Lung (tissue), 12 donors: ENCODE data around the gene CWC27. TPM values are rescaled to one million over a fixed set of nuclear protein-coding genes. Genes with fewer than 3 reads are reported as not detected.

Experiments used
- ATAC-seq: fragments of 200-7000 bp; cut with Tn5 transposase; one replicate; pipeline ENCODE4 v1.9.1; 2020; ENCODE audit warnings: moderate number of reproducible peaks; ENCODE audit not compliant: insufficient read depth, low FRiP score
- DNase-seq, 3 donors: peaks; one replicate each; pipeline ENCODE4 v3.0.0-alpha.2; 2013 to 2017
- H3K27ac ChIP-seq, 2 donors: one replicate each; pipeline ENCODE4 v1.5.1; 2013; ENCODE audit warnings: mild to moderate bottlenecking in 2 of 2, moderate library complexity in 2 of 2, control low read depth in 1 of 2, inconsistent platforms in 1 of 2, low read depth in 1 of 2, low read length in 1 of 2
- H3K27me3 ChIP-seq, 3 donors: one replicate each; pipeline ENCODE4 v1.5.1; 2013; ENCODE audit warnings: low read length in 2 of 3; ENCODE audit not compliant: control insufficient read depth in 3 of 3, insufficient read depth in 3 of 3
- H3K36me3 ChIP-seq, 4 donors: one replicate each; pipeline ENCODE4 v1.5.1; 2013; ENCODE audit warnings: low read length in 4 of 4, mild to moderate bottlenecking in 1 of 4, moderate library complexity in 1 of 4; ENCODE audit not compliant: control insufficient read depth in 4 of 4, insufficient read depth in 4 of 4
- H3K4me1 ChIP-seq, 5 donors: one replicate each; pipeline ENCODE4 v1.5.1; 2013; ENCODE audit warnings: low read length in 5 of 5, mild to moderate bottlenecking in 2 of 5, moderate library complexity in 1 of 5; ENCODE audit not compliant: control insufficient read depth in 5 of 5, insufficient read depth in 5 of 5
- H3K4me3 ChIP-seq: one replicate; pipeline ENCODE4 v1.5.1; 2013; ENCODE audit warnings: mild to moderate bottlenecking, control low read depth, moderate library complexity
- H3K9ac ChIP-seq, 2 donors: one replicate each; pipeline ENCODE4 v1.5.1; 2013; ENCODE audit warnings: low read length in 2 of 2, control low read depth in 1 of 2; ENCODE audit not compliant: insufficient read depth in 1 of 2
- H3K9me3 ChIP-seq, 4 donors: one replicate each; pipeline ENCODE4 v1.5.1; 2013; ENCODE audit warnings: low read length in 3 of 4, mild to moderate bottlenecking in 1 of 4, moderate library complexity in 1 of 4; ENCODE audit not compliant: control insufficient read depth in 4 of 4, insufficient read depth in 3 of 4
- WGBS, 2 donors: extraction: QIAGEN DNeasy Blood & Tissue Kit; methylation state at CpG; one replicate each; pipeline ENCODE4 v1.1.7; 2013; 5-methylcytosine and 5-hydroxymethylcytosine counted together
- polyA plus RNA-seq, 2 donors: library from polyadenylated mRNA; stranded (reverse); fragments of 200-250 nt; gene quantifications; one replicate each; pipeline ENCODE4 v1.2.1, GENCODE V29; 2013
- total RNA-seq, 2 donors: library from RNA; depleted of rRNA in 1 of 2; stranded (reverse); fragments of >200 nt in 1 of 2; gene quantifications; one replicate each; pipeline ENCODE4 v1.2.1, GENCODE V29; 2014 to 2021
- TF ChIP-seq, protein P1 (sequence below): IDR thresholded peaks from 2 replicates; pipeline ENCODE4 v1.5.1; 2012; ENCODE audit warnings: mild to moderate bottlenecking; ENCODE audit errors: control extremely low read depth, extremely low read depth
- donor health status: control.
- donor health status: control.
- donor health status: Bipolar disorder and iron deficiency.
- donor health status: healthy.
- donor health status: DM: yes; HTN: yes; CAD: no.

Gene CWC27
- total and polyA plus RNA-seq, 4 donors, result 12.0 to 21.2 (median 16.7) TPM

DNA sequence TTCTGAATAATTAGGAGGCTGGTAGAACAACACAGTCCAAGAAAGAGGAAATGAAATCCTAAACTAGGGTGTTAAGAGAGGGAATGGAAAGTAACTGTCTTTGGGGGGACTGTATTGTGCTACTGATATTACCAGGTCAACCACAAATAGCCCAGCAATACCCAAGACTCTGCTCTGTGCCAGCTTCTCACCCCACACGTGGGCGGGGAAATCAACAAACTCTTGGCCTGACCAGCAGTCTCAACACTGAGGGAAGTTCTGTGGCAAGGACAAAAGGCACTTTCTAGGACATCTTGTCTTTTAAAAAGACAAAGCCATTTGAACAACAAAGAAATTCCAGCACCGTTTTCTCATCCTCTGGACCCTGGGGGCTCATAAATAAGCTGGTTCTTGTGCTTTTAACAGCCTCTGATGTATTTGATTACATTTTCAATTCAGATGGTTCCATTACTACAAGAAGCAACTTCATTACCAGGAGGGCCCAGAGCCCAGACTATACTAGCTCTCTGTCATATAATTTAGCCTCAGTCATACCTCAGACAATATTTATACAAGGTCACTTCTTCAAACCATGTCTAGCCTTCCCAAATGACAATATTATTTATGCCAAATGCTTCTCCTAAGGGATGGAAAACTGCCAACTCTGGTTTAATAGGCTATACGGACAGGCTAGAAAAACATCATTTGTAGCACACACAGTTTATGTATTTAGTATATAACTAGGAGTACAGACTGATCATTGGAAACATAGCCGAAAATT is 297.8 kb downstream of the CWC27 start:
- peaks cover 0 to 9% (median 0%) of the 10 kb centered on the region in 5 donors for H3K4me1 ChIP-seq
- DNase-seq (no peak), ATAC-seq (no peak)
- H3K27ac ChIP-seq, result no peak overlapping the region
- H3K36me3 ChIP-seq, result no peaks in the 10 kb centered on the region
- H3K9me3 ChIP-seq, result no peaks in the 10 kb centered on the region
- H3K27me3 ChIP-seq, result no peaks in the 10 kb centered on the region
- H3K4me3 ChIP-seq, result no peak overlapping the region
- H3K9ac ChIP-seq, result no peak overlapping the region
- TF ChIP-seq, protein P1, sequence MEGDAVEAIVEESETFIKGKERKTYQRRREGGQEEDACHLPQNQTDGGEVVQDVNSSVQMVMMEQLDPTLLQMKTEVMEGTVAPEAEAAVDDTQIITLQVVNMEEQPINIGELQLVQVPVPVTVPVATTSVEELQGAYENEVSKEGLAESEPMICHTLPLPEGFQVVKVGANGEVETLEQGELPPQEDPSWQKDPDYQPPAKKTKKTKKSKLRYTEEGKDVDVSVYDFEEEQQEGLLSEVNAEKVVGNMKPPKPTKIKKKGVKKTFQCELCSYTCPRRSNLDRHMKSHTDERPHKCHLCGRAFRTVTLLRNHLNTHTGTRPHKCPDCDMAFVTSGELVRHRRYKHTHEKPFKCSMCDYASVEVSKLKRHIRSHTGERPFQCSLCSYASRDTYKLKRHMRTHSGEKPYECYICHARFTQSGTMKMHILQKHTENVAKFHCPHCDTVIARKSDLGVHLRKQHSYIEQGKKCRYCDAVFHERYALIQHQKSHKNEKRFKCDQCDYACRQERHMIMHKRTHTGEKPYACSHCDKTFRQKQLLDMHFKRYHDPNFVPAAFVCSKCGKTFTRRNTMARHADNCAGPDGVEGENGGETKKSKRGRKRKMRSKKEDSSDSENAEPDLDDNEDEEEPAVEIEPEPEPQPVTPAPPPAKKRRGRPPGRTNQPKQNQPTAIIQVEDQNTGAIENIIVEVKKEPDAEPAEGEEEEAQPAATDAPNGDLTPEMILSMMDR, result no peak
- WGBS, 2 donors, result 52 to 57% methylated on average over 5 of the region's 5 CpGs

- no peaks in the 10 kb centered on the region for H3K27me3 ChIP-seq
- ATAC-seq (no peak), DNase-seq (no peak)
- TF ChIP-seq, protein P1, result no peak
- H3K4me3 ChIP-seq, result no peak overlapping the region
- H3K9me3 ChIP-seq, result no peaks in the 10 kb centered on the region
- H3K36me3 ChIP-seq, result no peaks in the 10 kb centered on the region
- H3K4me1 ChIP-seq, result peaks cover 0 to 8% (median 0%) of the 10 kb centered on the region in 5 donors
- no peak overlapping the region for H3K9ac ChIP-seq
- 91 to 95% methylated on average over 1 of the region's 1 CpG for WGBS, 2 donors
- H3K27ac ChIP-seq, result no peak overlapping the region
Measured at GRCh38 chr5:65067147-65067506, 298.4 kb downstream of the CWC27 start.

Other genes with a start within 250 kb of the CWC27 start
- gene SHISAL2B, start 78.4 kb upstream of the CWC27 start, total RNA-seq, result 1 to 10 TPM in 1 of 2 donors, under 1 TPM in 1; 0.34 to 2.8 TPM
- gene SHISAL2B, start 78.4 kb upstream of the CWC27 start, polyA plus RNA-seq, result not detected
- 10 to 100 TPM; 16.2 to 17.0 TPM for gene SREK1IP1, start 239 bp upstream of the CWC27 start, total RNA-seq
- 10 to 100 TPM; 10.8 to 16.1 TPM for gene SREK1IP1, start 239 bp upstream of the CWC27 start, polyA plus RNA-seq